HG03439 (cell line): ENCODE data around the gene ATL2.
A peak's percentile ranks its signal among the peaks of the same experiment; 100 is the strongest.
"Not testable (repeated sequence)": the region's sequence is repeated elsewhere in the genome, so short reads cannot be mapped to it uniquely, and the experiment has no call there.

Source experiments
- ATAC-seq: cut with Tn5 transposase; IDR thresholded peaks from one replicate; pipeline ENCODE4 v1.9.1; 2021; ENCODE audit warnings: mild to moderate bottlenecking, moderate library complexity; ENCODE audit not compliant: unreplicated experiment

The ATL2 gene

DNA sequence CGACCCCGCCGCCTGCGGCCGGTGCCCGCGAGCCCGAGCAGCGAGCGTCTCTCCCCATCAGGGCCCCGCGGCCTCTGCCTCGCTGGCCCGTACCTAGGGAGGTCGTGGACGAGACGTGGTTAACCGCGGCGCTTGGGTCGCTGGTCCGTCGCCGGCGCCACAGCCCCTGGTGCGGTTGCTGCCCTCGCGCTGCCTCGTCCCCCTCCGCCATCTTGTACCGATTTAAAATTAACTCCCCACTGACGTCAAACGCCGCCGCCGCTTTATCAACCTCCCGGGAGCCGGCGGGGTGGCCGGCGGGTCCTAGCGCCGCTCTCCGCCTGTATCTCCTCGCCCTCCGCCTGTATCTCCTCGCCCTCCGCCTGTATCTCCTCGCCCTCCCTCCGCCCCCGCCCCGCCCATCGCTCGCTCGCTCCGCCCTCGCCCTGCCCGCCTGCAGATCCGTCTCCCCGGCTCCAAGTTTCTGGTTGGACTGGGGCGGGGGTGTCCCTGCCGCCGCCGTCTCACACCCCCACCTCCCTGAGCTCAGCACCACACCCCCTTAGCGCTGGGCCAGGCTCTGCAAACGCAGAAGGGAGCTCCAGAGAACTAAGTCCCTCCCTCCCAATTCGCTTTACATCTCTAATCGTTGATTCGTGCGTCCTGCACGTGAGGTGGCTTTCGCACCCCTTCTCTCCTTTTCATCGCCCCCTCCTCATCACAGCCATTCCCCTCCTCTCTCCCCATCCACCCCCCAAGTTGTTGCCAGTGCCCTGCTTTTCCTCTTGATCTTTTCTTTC is at the start of gene ATL2:
Gene ATL2 (minus strand): TSS at position 224 of the 779 bp plus-strand sequence. CDS start 13 bp downstream, at position 211.
- peak; percentile 88 for ATAC-seq

DNA sequence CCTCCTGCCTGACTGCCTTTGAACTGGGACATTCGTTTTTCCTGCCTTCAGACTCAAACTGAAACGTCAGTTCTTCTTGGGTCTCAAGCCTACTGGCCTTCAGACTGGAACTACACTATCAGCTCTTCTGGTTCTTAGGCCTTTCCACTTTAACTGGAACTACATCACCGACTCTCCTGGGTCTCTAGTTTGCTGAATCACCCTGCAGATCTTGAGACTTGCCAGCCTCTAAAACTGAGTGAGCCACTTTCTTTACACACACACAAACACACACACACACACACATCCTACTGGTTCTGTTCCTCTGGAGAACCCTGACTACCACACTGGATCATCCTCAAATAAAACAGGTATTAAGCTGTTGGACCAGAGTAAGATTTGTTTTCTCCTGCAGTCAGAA is 46.7 kb upstream of the ATL2 start:
- no peak for ATAC-seq

DNA sequence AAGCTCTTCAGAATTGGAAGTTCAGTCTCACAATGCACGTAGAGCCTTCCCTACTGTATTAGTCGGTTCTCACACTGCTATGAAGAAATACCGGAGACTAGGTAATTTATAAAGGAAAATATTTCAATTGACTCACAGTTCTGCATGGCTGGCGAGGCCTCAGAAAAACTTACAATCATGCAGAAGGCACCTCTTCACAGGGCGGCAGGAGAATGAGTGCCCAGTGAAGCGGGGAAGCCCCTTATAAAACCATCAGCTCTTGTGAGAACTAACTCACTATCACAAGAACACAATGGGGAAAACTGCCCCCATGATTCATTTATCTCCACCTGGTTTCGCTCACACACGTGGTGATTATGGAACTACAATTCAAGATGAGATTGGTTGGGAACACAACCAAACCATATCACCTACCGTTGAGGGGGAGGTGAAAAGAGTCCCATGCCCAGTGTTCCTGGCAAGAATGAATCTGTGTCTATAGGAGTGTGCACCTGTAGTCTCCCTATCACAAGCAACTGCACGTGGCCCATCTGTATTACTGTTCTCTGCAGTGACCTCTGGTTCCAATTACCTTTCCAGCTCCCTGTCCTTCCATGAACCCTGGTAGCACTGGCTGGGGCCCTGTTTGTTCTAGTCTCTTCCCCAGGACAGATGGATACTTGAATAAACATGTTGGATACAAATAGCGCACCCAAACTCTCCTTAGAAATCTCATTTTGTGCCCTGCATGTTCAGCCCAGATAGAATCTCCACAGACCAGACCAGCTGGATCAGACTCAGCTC is 44.4 kb upstream of the ATL2 start:
- ATAC-seq = no peak

GRCh38 chr2:38419499-38419898 is 42.4 kb upstream of the ATL2 start:
- ATAC-seq = no peak

DNA sequence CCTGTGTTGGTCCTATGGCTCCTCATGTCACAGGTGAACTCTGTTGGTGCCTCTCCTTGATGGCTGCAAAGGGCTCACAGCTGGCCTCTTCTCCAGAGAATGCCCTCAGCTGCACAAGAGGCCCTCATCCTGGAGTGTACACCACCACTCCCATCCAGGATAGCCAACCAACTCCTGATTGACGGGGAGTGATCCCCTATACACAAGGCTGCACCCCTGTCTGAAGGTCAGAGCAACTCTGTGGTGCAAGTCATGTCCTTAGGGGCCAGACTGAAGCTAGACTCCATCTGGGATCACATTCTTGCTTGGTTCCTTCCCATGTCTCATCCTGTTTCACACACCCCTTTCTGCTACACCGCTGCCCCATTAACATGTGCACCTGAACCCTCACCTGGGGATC is 41.7 kb upstream of the ATL2 start:
- no peak for ATAC-seq

GRCh38 chr2:38417745-38418689 is 40.9 kb upstream of the ATL2 start:
- no peak for ATAC-seq

- no peak for ATAC-seq
Measured at GRCh38 chr2:38416296-38417036, 39.4 kb upstream of the ATL2 start.

GRCh38 chr2:38415728-38416291 is 38.7 kb upstream of the ATL2 start:
- ATAC-seq = no peak

- ATAC-seq = no peak
Measured at GRCh38 chr2:38415023-38415422, 38.0 kb upstream of the ATL2 start.

DNA sequence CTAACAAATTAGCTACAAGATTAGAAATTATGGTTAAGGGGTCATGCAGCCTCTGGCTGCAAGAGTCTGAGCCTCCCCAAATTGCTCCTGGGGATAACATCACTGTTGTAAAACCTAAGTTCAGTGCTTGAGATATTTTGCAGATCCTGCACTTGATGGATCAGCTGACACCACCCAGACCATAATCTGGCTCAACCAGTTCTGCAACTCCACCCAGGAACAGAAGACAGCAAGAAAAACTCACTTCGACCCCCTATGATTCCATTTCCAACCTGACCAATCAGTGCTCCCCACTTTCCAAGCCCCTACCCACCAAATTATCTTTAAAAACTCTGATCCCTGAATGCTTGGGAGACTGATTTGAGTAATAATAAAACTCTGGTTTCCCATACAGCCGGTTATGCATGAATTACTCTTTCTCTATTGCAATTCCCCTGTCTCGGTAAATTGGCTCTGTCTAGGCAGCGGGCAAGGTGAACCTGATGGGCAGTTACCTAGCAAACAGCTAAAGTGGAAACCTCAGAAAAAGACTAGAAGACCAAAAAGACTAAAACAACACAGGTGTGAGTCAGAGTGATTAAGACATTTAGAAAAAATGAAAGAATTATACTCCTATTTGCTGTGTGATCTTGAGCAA is 35.3 kb upstream of the ATL2 start:
- ATAC-seq = not testable (repeated sequence)

- peak; percentile 53 for ATAC-seq
Measured at GRCh38 chr2:38409156-38410102, 32.4 kb upstream of the ATL2 start.

DNA sequence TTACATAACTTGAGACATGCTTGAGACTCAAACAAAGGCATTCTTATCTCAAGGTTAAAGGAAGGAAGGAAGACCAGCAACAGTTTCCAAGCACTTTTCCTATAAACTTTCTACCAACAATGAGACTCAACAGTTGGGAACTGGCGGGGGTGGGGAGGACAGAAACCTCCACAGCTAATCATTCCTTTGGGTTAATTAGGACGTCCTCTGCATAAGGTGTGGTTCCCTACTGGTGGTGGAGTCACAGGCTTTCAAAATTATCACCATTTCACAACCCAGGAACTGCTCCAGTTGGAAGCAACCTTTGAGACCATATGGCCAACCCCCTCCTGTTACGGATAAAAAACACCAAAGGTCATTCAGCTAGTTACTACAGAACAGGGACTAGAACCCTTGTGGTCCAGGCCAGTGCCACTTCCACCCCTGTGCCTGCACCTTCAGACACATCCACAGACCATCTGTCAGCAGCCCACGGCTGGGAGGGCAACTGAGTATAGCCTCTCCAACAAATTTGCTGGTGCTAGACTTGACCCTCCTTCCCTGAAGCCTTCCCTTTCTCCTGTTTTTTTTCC is 30.1 kb upstream of the ATL2 start:
- ATAC-seq = no peak

- no peak for ATAC-seq
Measured at GRCh38 chr2:38406597-38407110, 29.6 kb upstream of the ATL2 start.

DNA sequence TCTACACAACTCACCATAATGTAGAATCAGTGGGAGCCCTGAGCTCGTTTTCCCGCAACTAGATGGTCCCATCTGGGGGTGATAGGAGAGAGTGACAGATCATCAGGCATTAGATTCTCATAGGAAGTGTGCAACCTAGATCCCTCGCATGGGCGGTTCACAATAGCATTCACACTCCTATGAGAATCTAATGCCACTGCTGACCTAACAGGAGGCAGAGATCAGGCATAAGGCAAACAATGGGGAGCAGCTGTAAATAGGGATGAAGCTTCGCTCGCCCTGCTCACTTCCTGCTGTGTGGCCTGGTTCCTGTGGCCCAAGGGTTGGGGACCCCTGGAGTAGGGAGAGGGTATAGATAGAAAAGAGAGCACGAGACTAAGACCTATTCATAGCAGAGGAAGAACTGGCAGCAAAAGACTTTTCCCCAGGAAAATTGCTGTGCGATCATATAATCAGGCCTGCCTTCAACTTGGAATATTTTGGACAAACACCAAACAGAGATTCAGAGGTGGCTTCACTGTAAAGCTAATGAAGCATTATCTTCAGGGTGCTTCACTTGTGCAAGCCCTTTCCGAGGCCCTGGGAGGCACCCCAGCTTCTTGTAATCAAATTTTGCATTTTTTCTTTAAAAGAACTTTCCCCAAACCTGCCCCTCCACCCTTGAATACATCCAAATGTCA is 29.0 kb upstream of the ATL2 start:
- no peak for ATAC-seq

DNA sequence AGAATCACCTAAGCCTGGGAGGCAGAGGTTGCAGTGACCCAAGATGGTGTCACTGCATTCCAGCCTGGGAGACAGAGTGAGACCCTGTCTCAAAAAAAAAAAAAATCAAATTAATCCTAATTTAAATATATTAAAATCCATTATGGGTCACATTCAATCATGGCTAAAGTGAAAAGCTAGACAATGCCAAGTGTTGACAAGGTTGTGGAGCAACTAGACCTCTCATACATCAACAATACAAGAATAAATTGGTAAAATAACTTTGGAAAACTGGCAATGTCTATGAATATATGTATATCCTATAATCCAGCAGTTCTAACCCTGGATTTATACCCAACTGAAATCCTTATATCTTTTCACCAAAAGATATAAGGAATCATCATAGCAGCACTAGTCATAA is 23.4 kb upstream of the ATL2 start:
- no peak for ATAC-seq

DNA sequence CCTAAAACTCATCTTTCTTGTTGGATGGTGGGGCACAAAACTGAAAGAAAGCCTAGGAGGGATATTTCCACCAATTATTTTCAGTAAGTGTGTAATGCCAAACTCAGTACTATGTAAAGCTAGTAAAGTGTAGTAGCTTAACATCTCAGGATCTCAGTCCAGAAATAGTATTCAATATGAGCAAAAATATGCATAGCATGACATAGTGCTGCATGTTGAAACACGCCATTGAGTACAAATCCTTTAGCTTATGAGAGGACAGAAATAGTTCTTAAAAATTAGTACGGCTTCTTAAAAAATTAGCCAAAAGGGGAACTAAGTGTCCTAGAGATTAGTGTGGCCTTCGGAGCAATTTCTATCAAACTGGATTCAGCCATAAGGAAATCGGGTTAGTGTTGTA is 21.7 kb upstream of the ATL2 start:
- no peak for ATAC-seq

- no peak for ATAC-seq
Measured at GRCh38 chr2:38394903-38395341, 17.8 kb upstream of the ATL2 start.
